Diencephalon (tissue), 1 donor: ENCODE data around the gene MPL. TPM values are rescaled to one million over a fixed set of nuclear protein-coding genes. Genes with fewer than 3 reads are reported as not detected.

Experiments used
- total RNA-seq: library from RNA; depleted of rRNA; stranded (reverse); fragments of >200 nt; gene quantifications from one replicate; pipeline ENCODE4 v1.2.3, GENCODE V29; 2014

MPL gene
- total RNA-seq: 0.23 TPM

GRCh38 chr1:43337588-43337987, at the start of gene MPL:
TSS of gene MPL (plus strand) at chr1:43337818. CDS start at chr1:43337849, 31 bp downstream.

GRCh38 chr1:43300378-43301094, 37.1 kb upstream of the MPL start, which contains the start of gene TIE1:
TSS of gene TIE1 (plus strand) at chr1:43300982. CDS start at chr1:43301072, 90 bp downstream.

GRCh38 chr1:43358746-43359693, 21.4 kb downstream of the MPL start, which contains the start of gene CDC20:
TSS of gene CDC20 (plus strand) at chr1:43358981. CDS start at chr1:43359216, 235 bp downstream.

GRCh38 chr1:43367904-43368645, 30.5 kb downstream of the MPL start, which contains the start of gene ELOVL1:
TSS of gene ELOVL1 (minus strand) at chr1:43368011. CDS start at chr1:43365609, 2,402 bp downstream.

GRCh38 chr1:43389326-43390313, 52.0 kb downstream of the MPL start, which contains the start of the genes MED8 and SZT2:
TSS of gene MED8 (minus strand) at chr1:43389800. CDS start at chr1:43389764, 36 bp downstream.
TSS of gene SZT2 (plus strand) at chr1:43389899. CDS start at chr1:43389969, 70 bp downstream.

Other genes with a start within 250 kb of the MPL start
- 60.4 TPM for gene EBNA1BP2, start 165.5 kb upstream of the MPL start, total RNA-seq
- gene CFAP57, start 165.5 kb upstream of the MPL start, total RNA-seq: 6.2 TPM
- gene TMEM125, start 67.8 kb upstream of the MPL start, total RNA-seq: 0.69 TPM
- not detected for gene C1orf210, start 52.2 kb upstream of the MPL start, total RNA-seq
- 19.6 TPM for gene TIE1, start 36.8 kb upstream of the MPL start, total RNA-seq
- 6.7 TPM for gene CDC20, start 21.2 kb downstream of the MPL start, total RNA-seq
- gene ELOVL1, start 30.2 kb downstream of the MPL start, total RNA-seq: 10.1 TPM
- gene MED8, start 52.0 kb downstream of the MPL start, total RNA-seq: 27.5 TPM
- 26.5 TPM for gene SZT2, start 52.1 kb downstream of the MPL start, total RNA-seq
- 30.4 TPM for gene HYI, start 116.1 kb downstream of the MPL start, total RNA-seq
- gene PTPRF, start 193.1 kb downstream of the MPL start, total RNA-seq: 101 TPM